HG03520 (cell line): ENCODE results near the gene GAS6.

Source experiments
- ATAC-seq: cut with Tn5 transposase; IDR thresholded peaks from one replicate; pipeline ENCODE4 v1.9.1; 2021; ENCODE audit warnings: mild to moderate bottlenecking, moderate library complexity; ENCODE audit not compliant: unreplicated experiment

GAS6 gene

DNA sequence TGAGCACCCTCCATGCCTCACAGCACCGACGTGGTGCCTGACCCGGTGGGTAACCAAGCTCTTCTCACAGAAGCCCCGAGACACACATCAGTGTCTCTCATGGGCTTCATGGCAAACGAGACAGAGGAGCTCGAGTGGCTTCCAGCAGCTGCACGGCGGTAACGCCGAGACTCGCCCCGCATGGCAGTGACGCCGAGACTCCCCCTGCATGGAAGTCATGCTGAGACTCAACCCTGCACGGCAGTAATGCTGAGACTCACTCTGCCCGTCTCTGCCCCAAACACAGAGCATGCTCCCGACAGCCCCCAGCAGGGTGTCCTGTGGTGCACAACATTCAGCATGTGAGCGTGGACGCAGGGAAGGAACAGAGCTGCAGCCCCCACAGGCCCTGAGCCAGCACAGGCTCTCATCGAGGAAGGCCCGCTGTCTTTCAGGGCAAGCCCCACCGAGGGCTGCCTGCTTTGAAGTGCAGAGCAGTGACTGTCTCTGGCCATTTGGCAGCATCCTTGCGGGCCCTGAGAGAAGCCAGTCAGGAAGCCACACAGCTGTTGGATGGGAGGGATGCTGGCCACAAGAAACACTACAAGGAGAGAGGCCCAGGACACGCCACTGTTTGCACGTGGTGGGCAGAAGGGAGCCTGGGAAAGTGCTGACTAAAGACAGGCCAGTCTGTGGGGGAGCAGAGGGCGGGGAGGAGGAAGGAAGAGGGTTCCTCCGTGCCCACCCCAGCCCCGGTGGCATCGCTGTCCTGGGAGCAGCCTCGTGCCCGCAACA lies 9.5 kb downstream of the GAS6 start:
- no peak for ATAC-seq

DNA sequence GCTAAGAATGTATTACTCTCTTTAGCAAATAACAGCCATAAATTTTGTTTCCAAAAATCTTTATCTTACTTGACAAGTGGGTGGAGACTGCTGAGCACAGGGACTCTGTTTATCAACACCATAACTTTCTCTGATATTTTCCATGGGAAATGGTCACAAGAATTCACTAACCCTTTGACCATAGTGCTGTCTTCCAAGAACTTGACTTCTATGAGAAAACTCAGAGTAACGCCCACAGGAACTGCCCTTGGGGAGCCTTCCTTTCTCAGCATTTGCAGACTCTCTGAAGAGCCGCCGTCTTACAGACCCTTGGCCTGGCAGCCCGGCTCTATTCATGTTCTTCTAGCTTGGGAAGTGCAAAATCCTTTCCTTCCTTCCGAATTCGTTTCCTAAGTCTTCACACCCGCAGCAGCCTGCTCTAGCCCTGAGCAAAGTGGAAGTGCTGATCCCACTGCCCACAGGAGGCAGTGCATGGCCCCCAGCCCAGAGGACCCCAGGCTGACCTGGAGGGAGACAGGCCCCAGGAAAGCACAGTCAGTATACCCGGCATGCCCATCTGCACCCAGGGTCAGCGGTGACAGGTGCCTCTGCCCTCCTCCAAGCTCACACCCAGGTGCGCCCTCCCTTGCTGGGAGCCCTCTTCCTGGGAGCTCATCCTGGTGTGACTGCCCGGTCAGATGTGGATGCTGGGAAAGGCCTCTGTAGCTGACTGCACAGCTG lies 10.2 kb downstream of the GAS6 start:
- no peak for ATAC-seq

DNA sequence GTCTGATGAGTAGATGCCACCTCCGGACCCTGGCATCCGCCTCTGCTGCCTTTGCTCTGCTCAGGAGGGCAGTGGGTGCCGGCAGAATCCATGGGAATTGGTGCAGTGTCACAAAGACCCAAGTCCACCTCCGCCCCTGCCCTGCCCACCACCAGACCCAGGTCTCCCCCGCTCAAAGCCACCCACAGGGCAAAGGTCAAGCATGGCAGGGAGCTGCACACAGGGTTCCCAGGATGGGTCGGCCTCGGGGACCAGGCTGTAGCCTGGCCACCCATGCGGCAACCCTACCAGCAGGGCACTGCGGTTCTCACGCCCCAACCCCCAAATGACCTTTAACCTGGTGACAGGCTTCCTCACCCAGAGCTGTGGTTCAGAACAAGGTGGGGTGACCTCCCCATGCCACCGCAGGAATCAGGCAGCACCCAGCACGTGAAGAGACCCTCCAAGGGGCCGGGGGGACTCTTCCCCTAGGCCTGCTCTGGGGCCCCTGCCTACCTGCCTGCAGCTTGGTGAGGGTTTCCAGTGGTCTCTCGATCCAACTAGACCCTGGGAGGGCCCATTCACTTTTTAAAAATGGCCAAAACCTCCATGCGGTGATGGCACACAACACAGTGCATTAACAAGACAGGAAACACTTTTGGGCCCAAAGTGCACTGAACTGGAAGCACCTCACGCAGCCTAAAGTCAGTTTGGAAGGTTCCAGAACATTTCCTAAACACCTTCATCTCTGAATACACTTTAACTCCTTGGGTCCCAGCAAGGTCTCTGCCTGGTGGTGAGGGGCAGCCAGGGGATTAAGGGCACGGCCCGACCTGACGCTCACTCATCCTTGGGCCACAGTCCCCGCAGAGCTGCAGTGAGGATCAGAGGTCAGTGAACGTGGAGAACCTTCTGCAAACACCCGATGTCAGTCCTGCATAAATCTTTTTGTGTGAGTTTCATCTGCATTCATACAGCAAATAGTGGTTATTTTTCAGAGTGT lies 11.0 kb downstream of the GAS6 start:
- no peak for ATAC-seq

DNA sequence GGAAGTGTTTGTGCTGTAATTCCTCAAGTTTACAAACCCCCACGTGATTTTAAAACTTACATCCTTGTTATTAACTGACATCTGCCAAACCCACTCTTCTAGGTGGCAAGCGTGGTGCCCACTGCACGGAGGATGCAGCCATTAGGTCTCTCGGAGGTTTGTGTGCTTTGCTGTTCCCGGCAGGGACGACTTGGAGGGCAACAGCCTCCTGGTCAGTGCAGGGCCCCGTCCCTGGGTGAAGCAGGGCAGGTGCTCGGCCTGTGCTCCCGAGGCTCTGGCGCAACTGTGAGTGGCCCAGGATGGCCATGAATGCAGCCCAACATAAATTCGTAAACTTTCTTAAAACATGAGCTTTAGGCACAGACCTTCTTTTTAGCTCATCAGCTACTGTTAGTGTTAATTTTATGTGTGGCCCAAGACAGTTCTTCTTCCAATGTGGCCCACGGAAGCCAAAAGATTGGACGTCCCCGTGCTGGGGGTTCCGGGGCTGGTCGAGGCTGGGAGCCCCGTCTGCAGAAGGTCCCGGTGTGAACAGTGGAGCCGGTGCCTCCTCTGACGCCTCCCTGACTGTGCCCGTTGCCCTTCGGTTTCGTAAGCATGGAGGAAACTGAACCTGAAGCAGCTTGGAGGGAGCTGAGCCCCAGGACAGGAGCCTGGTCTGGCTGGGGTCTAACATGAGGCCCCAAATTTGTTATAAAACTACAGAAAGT lies 11.9 kb downstream of the GAS6 start:
- ATAC-seq = no peak

DNA sequence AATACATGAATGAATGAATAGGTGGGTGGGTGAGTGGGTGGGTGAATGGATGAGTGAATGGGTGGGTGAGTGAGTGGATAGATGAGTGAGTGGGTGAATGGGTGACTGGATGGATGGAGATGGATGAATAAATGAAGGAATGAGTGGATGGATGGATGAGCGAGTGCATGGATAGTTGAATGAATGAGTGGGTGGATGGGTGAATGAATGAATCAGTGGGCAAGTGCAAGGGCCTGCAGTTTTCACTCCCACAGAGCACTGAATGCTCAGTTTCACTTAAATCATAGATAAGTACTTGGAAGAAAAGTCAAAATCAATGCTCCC lies 12.4 kb downstream of the GAS6 start:
- ATAC-seq = no peak

DNA sequence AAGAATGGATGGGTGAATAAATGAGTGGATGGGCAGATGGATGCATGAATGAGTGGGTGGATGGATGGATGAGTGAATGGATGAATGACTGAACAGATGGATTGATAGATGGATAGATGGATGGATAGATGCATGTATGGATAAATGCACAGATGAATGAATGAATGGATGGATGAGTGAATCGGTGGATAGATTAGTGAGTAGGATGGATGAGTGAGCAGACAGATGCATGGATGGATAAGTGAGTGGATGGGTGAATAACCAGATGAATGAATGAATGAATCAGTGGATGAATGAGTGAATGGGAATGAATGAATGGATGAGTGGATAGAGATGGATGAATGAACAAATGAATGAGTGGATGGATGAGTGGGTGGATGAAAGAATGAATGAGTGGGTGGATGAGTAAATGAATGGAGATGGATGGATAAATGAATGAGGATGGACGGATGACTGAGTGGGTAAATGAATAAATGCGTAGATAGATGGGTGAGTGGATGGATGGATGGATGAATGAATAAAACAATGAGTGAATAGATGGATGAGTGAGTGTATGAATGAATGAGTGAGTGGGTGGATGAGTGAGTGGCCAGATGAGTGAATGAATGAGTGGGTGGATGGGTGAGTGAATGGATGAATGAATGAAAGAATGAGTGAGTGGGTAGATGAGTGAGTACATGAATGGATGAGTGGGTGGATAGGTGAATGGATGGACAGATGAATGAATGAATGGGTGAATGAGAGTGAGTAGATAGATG lies 13.0 kb downstream of the GAS6 start:
- ATAC-seq = no peak

DNA sequence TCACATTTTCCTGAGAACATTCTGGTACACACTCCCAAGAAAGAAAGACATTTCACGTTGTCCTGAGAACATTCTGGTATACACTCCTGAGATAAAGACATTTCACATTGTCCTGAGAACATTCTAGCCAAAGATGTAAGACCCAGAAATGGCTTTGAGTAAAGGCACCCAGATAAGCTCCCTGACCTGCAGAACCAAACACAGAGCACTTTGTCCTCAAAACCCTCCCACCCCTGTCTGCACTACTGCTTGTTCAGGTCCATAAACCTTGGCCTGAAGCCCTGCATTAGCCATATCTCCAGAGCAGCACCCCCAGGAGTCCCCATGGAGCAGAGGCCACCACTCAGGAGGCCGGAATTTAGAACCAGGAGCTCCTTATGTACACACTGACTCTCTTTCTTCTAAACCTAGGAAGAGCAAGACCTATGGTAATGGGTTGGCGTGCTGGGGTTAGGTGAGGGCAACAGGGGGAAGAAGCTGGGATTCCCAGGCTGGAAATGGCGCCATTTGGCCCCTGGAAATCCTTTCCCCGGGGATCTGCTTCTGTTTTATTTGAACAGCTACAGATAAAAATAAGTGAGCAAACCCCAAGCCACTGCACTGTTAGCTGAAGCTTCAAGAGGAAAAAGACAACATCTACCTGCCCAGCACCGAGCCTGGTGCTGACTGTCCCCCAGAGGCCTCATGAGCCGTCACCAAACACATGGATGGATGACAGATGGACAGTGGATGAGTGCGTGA lies 13.7 kb downstream of the GAS6 start:
- no peak for ATAC-seq

DNA sequence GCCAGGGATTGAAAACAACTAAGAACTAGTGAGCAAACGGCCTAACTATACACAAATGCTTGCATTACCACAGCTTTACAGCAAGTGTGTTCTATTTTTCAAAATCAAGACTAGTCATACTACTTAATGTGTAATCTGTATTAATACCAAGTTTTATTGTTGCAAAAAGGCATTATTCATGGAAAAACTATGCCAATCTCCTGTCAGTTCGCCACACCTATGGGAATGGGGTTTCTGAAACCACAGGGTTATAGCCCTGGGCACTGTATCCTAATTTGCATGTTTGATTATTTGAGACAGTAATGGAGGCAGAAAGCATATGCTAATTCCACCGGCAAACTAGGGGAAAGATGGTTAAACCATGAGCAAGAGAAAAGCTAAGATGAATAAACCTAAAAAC lies 14.3 kb downstream of the GAS6 start:
- no peak for ATAC-seq

DNA sequence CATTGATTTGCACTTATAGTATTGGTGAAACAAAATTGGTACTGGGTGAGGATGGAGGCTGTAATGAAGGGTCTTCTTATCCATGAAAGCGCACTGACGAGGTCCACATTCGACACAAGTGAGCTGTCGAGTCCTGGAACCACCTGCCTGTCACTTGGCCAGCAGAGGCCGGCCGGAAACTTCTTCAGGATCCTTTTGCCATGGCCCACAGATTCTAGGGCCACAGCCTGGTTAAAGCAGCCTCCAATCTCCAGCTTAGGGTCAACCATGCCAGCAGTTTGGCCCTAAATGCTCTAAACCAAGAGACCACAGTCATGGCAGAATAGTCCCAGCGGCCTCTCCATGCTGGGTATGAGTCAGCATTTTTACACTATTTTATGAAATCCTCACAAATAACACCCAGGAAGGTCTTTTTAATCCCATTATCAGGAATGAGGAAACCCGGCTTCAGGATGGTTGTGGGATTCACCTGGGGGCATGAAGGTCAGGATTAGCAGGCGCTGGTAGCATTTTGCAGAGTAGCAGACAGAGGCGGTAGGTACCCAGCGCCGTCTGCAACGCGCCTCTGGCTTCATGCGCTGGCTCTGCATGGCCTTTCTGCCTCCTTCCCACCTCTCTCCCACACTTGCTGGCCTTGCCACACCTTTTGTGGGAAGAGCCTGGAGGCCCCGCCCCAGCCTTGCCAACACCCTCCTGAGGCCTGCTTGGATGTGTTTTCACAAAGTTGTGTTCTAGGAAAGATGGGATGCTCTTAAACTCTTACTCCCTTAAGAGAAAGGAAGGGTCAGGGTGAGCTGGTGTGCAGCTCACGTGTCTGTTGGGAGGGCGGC lies 15.2 kb downstream of the GAS6 start:
- ATAC-seq = no peak

DNA sequence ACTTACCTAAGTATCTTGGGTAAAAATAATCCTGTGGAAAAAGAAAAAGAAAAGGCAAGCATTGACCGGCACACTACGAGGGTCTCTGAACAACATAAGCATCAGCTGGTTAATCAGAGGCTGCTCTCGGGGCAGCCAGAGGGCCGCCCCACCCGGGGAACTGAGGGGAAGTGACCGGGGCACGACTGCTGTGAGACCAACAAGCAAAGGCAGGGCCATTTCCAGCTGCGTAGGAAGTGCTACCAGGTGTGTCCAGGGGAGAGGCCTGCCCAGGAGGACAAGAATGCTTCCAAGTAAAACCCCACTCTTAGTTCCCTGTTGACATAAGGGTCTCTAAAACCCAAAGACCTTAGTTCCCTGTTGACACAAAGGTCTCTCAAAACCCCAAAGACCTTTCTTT lies 15.9 kb downstream of the GAS6 start:
- no peak for ATAC-seq

DNA sequence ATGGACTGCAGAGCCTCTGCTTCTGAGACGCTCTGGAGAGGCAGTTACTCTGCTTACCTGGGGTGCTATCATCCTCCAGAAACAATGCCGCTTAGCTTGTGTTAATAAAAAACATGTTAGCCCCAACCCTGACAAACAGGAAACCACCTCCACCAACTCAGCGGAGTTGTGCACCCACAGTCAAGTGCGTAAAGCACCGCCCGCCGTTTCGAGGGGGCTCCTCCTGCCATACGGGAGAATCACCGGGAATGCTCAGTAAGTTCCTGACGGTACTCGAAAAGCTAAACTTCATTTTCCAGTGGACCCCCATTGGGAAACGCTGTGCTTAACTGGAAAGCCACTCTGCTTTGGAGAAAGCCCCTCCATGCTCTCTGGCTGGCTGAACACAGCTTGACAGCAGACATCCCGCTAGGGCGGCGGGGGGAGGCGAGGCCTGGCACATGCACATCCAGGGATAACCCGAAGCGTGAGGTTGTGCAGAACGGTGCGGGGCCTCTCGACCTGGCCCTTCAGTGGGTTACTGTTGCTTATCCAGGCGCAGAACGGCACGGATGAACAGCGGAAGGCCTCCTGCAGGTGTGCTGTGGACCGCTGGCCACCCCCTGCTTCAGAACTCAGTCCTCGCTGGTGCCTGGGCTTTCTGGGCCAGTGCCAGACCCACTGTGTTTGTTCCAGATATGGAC lies 17.1 kb downstream of the GAS6 start:
- ATAC-seq = no peak

DNA sequence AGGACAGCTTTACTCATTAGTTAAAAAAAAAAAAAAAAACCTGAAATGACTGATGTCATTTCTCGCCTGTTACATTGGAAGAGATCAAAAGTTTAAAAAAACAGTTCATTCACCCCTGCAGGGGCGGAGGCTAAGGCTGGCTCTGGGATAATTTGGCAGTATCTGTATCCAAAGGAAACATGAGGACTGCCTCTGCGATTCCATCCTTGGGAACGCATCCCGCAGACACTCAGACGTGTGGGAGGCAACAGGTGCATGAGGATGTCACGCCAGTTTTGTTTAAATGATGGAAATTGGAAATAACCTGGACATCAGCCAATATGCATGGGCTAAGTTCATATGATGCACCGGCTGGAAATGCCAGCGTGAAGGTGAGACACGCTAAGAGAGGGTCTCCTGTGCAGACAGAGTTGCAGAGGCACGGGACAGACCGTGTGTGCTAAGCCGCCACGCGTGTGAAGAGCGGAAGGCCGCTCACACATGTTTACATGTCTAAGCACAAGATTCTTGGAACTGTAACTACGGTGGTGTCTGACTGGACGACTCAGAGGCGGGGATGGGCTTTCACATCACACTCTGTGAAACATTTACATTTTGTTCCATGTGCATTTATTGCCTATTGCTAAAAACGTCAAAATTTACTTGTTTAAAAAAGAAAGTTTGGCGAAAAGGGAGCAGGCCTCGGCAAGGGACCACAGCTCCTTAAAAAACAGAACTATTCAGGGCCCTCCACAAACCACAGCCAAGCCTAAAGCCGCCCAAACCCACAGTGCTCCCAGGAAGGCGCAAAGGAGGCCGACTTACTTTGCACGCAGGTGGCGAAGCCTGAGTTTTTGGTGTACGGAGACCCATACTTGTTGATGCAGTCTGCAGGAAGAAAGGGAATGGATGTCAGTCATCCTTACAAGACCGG lies 17.9 kb downstream of the GAS6 start:
- ATAC-seq = no peak

DNA sequence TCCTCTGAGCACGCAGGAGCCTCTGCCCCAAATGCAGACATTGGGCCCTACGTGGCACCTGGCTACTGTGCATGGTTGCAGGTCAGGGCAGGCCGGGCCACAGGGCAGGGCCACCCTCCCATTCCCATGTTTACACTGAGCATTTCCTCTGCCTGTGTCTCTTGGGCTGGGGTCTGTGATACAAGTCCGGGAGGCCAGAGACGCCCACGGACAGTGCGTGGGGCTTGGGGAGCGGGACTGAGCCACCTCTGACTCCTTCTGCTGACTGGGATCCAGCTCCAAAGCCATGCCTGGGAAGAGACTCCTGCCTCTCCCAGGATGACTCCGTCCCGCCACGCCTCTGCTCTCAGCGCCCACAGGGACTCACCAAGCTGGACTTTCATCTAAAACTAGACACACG lies 18.8 kb downstream of the GAS6 start:
- no peak for ATAC-seq

DNA sequence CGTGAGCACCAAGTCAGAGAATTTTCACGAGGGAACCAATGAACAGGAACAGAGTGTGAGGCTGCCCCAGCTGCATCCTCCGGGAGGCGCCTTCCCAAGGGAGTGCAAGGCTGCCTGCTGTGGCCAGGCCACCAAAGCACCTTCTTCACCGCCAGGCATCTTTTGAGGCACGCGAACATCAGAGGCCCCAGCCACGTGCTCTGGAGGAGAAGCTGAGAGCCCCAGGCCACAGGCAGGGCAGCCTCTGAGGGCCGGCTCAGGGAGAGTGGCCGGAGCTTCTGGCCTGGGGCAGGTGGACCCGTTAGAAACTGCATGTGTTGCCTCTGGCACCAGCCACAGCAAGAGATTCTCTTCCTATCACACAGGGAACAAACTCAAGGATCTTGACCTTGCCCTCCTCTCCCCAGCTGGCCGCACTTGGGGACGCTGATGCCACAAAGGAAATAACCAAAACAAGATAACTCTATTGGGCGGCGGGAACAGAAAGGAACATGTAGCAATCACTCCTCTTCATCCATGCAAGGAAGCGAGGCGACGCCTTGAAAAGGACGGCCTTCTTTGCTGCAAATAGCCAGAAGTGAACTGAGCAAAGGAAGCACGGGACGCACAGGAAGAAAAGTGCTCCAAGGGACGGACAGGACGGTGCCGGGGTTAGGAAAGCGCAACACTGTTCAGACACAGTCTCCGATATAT lies 19.9 kb downstream of the GAS6 start:
- ATAC-seq = no peak

DNA sequence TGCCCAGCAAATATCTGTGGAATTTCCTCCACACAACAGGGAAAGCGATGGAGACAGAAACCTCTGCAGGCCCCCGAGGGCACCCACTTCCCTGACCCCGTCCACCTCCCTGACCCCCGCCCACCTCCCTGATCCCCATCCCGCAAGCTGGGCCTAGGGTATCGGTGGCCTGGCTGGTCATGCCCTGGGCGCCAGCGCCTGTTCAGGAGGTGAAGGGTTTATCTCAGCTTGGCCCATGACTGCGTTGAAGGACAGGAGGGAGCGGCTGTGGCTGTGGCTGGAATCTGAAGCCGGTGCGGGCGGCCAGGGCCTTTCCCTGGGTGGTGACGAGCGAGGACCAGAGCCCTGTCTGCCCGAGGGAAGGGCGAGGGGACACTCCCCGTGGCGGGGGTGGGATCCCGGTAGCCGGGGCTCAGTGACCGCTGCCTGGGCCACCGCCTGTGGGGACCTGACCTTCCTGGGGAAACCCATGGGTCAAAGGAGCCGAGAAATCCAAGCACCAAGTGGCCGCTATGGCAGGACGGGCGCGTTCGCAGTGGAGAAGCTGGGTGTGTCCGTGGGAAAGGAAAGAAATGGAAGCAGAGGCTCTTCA lies 20.7 kb downstream of the GAS6 start:
- no peak for ATAC-seq
